Measurements from ENCODE around the gene ANXA5.

The ANXA5 gene

GRCh38 chr4:121711263-121712000 lies 14.7 kb upstream of the ANXA5 start (continued):
- peak; percentile 64; the same call in 1 of the 2 replicates for TF ChIP-seq KLF8 (tag by site-specific recombination; IDR thresholded peaks at IDR 0.05)
- TF ChIP-seq GLIS1 (tag by site-specific recombination; IDR thresholded peaks at IDR 0.05): peak; percentile 59; the same call in 1 of the 2 replicates

- H3K27ac ChIP-seq (ENCODE audit: extremely low read depth, low read depth, low read length): no peak overlapping the region
- H3K9me3 ChIP-seq (ENCODE audit: control insufficient read depth, insufficient read depth, low read depth, low read length): no peaks in the 10 kb centered on the region
- POLR2A ChIA-PET: no interaction called here
- H3K4me3 ChIP-seq (ENCODE audit: low read depth, low read length): no peak overlapping the region
- H3K4me1 ChIP-seq (ENCODE audit: control insufficient read depth, insufficient read depth, low read length): no peaks in the 10 kb centered on the region; the same call in 1 of the 2 replicates
- H3K36me3 ChIP-seq (ENCODE audit: control insufficient read depth in 2 of 2, insufficient read depth in 1 of 2, low read length in 2 of 2): no peaks in the 10 kb centered on the region
- CTCF ChIA-PET: no interaction called here
- TF ChIP-seq ZNF157 (tag by site-specific recombination; IDR thresholded peaks at IDR 0.05): no peak
- TF ChIP-seq BCL6B (tag by site-specific recombination; IDR thresholded peaks at IDR 0.05): no peak
- no peak for TF ChIP-seq ZNF518A (tag by site-specific recombination; conservative IDR thresholded peaks at IDR 0.05; ENCODE audit: low read depth)
- peak; percentile 31; the same call in 1 of the 2 replicates for TF ChIP-seq ZFHX2 (tag by site-specific recombination; conservative IDR thresholded peaks at IDR 0.05)
- TF ChIP-seq EGR2 (tag by site-specific recombination; IDR thresholded peaks at IDR 0.05; ENCODE audit: low read depth): peak; percentile 38; the same call in 1 of the 2 replicates
- TF ChIP-seq ZNF624 (tag by site-specific recombination; IDR thresholded peaks at IDR 0.05): no peak
- no peak for TF ChIP-seq ZNF530 (tag by site-specific recombination; IDR thresholded peaks at IDR 0.05; ENCODE audit: low read depth)
- no peak for TF ChIP-seq TRIM28 (IDR thresholded peaks at IDR 0.05; ENCODE audit: borderline replicate concordance, low read length)
- no peak for TF ChIP-seq ZNF449 (tag by site-specific recombination; IDR thresholded peaks at IDR 0.05)
- no peak for TF ChIP-seq ATF2 (tag by site-specific recombination; IDR thresholded peaks at IDR 0.05; ENCODE audit: low read depth)
- TF ChIP-seq ZNF549 (tag by site-specific recombination; IDR thresholded peaks at IDR 0.05): no peak
- no peak for TF ChIP-seq PRDM10 (tag by site-specific recombination; IDR thresholded peaks at IDR 0.05)
- TF ChIP-seq ZSCAN16 (tag by site-specific recombination; IDR thresholded peaks at IDR 0.05): no peak
- TF ChIP-seq ZNF423 (tag by site-specific recombination; IDR thresholded peaks at IDR 0.05): no peak
- no peak for TF ChIP-seq ZNF785 (tag by site-specific recombination; IDR thresholded peaks at IDR 0.05)
- no peak for TF ChIP-seq ZNF2 (tag by site-specific recombination; IDR thresholded peaks at IDR 0.05)
- no peak for TF ChIP-seq ZNF266 (tag by site-specific recombination; IDR thresholded peaks at IDR 0.05; ENCODE audit: low read depth)
- TF ChIP-seq ZFP3 (tag by site-specific recombination; IDR thresholded peaks at IDR 0.05; ENCODE audit: low read depth): peak; percentile 81
- no peak for TF ChIP-seq SP7 (tag by site-specific recombination; IDR thresholded peaks at IDR 0.05)
Measured at GRCh38 chr4:121709766-121710405, 13.1 kb upstream of the ANXA5 start.

All from HEK293 (cell line).